Bronchial epithelial cell (primary cell): ENCODE data around the gene POC1B. TPM values are rescaled to one million over a fixed set of nuclear protein-coding genes. Genes with fewer than 3 reads are reported as not detected.

ENCODE experiments used
- DNase-seq: peaks from one replicate; pipeline ENCODE4 v3.0.0-alpha.2; 2010; ENCODE audit warnings: low read depth
- FAIRE-seq: peaks from 2 replicates; lab custom pipeline; 2011; peaks lifted over from hg19 to GRCh38; lab: Jason Lieb, UNC
- H3K27me3 ChIP-seq: 2 replicates; pipeline ENCODE4 v1.5.1; 2011; ENCODE audit warnings: low read length; ENCODE audit not compliant: control insufficient read depth, insufficient read depth
- H3K36me3 ChIP-seq: 2 replicates; pipeline ENCODE4 v1.5.1; 2011; ENCODE audit warnings: low read length; ENCODE audit not compliant: control insufficient read depth, insufficient read depth
- H3K4me3 ChIP-seq: 2 replicates; pipeline ENCODE4 v1.5.1; 2011; ENCODE audit warnings: mild to moderate bottlenecking, low read depth, low read length, control low read depth
- CTCF ChIP-seq: IDR thresholded peaks from 2 replicates; pipeline ENCODE4 v1.5.1; 2011; ENCODE audit warnings: mild to moderate bottlenecking, moderate library complexity, low read length, control low read depth, inconsistent platforms; ENCODE audit not compliant: insufficient read depth, severe bottlenecking
- total RNA-seq: library from RNA; depleted of rRNA; stranded (reverse); fragments of >200 nt; gene quantifications from 2 replicates; pipeline ENCODE4 v1.2.1, GENCODE V29; 2014

Gene POC1B
- total RNA-seq, 1 donor from 2014 or later: 12.6 TPM

GRCh38 chr12:89432396-89432795 lies 93.5 kb downstream of the POC1B start:
- Histone ChIP-seq H3K4me3 (no peak overlapping the region), H3K36me3 (no peaks in the 10 kb centered on the region), H3K27me3 (no peaks in the 10 kb centered on the region)
- DNase-seq (no peak), FAIRE-seq (no peak)
- TF ChIP-seq CTCF: no peak

- H3K36me3 ChIP-seq: no peaks in the 10 kb centered on the region
These were observed 96.3 kb downstream of the POC1B start for GRCh38 chr12:89429528-89429927.

GRCh38 chr12:89427508-89428156 lies 98.2 kb downstream of the POC1B start:
- no peak overlapping the region for H3K4me3 ChIP-seq
- no peaks in the 10 kb centered on the region for H3K27me3 ChIP-seq
- no peaks in the 10 kb centered on the region for H3K36me3 ChIP-seq
- DNase-seq: no peak
- TF ChIP-seq CTCF: no peak
- FAIRE-seq: no peak

More at GRCh38 chr12:89429528-89429927, 96.3 kb downstream of the POC1B start:
- Histone ChIP-seq H3K4me3 (no peak overlapping the region), H3K27me3 (no peaks in the 10 kb centered on the region)
- DNase-seq (no peak), FAIRE-seq (no peak)
- TF ChIP-seq CTCF: no peak

GRCh38 chr12:89424846-89425245 lies 101.0 kb downstream of the POC1B start:
- FAIRE-seq: no peak

GRCh38 chr12:89424389-89424788 lies 101.5 kb downstream of the POC1B start:
- FAIRE-seq: no peak
- no peak for TF ChIP-seq CTCF
- no peaks in the 10 kb centered on the region for H3K27me3 ChIP-seq

More at GRCh38 chr12:89424846-89425245, 101.0 kb downstream of the POC1B start:
- Histone ChIP-seq H3K36me3 (no peaks in the 10 kb centered on the region), H3K4me3 (no peak overlapping the region), H3K27me3 (no peaks in the 10 kb centered on the region)
- TF ChIP-seq CTCF: no peak
- no peak for DNase-seq

GRCh38 chr12:89421092-89421835 lies 104.6 kb downstream of the POC1B start:
- Histone ChIP-seq H3K4me3 (no peak overlapping the region), H3K36me3 (no peaks in the 10 kb centered on the region), H3K27me3 (no peaks in the 10 kb centered on the region)
- no peak for TF ChIP-seq CTCF
- DNase-seq (no peak), FAIRE-seq (no peak)

More at GRCh38 chr12:89424389-89424788, 101.5 kb downstream of the POC1B start:
- H3K36me3 ChIP-seq: no peaks in the 10 kb centered on the region
- no peak for DNase-seq
- no peak overlapping the region for H3K4me3 ChIP-seq
